Mesendoderm (in vitro differentiated cells): Measurements from ENCODE around the gene TDP1.
"Not testable (repeated sequence)": the region's sequence is repeated elsewhere in the genome, so short reads cannot be mapped to it uniquely, and the experiment has no call there.

Source experiments
- DNase-seq: peaks from one replicate; pipeline ENCODE4 v3.0.0; 2013
- H2AK5ac ChIP-seq: 2 replicates; pipeline ENCODE4 v1.6.1; 2013; ENCODE audit warnings: low read length, inconsistent platforms
- H2BK120ac ChIP-seq: 2 replicates; pipeline ENCODE4 v1.6.1; 2013; ENCODE audit warnings: low read depth, mild to moderate bottlenecking, low read length, moderate library complexity, mixed read lengths
- H2BK15ac ChIP-seq: replicated peaks from 2 replicates; pipeline ENCODE4 v1.6.1; 2013; ENCODE audit warnings: low read depth, mild to moderate bottlenecking, moderate library complexity
- H2BK5ac ChIP-seq: 2 replicates; pipeline ENCODE4 v1.6.1; 2013; ENCODE audit warnings: low read length, inconsistent platforms
- H3K18ac ChIP-seq: 2 replicates; pipeline ENCODE4 v1.6.1; 2013; ENCODE audit warnings: mild to moderate bottlenecking, low read length, mixed read lengths
- H3K23ac ChIP-seq: one replicate; pipeline ENCODE4 v1.6.1; 2013; ENCODE audit warnings: low read length
- H3K27ac ChIP-seq: 2 replicates; pipeline ENCODE4 v1.5.1; 2013; ENCODE audit warnings: low read depth, mild to moderate bottlenecking, inconsistent platforms, low read length, moderate library complexity
- H3K27me3 ChIP-seq: 2 replicates; pipeline ENCODE4 v1.6.1; 2013; ENCODE audit warnings: low read length, control low read depth, mild to moderate bottlenecking, inconsistent platforms; ENCODE audit not compliant: insufficient read depth, poor library complexity
- H3K36me3 ChIP-seq: 2 replicates; pipeline ENCODE4 v1.6.1; 2013; ENCODE audit warnings: low read length, inconsistent platforms; ENCODE audit not compliant: control insufficient read depth, insufficient read depth
- H3K4ac ChIP-seq: one replicate; pipeline ENCODE4 v1.6.1; 2013; ENCODE audit warnings: low read depth, mild to moderate bottlenecking, low read length, moderate library complexity
- H3K4me1 ChIP-seq: 2 replicates; pipeline ENCODE4 v1.6.1; 2013; ENCODE audit warnings: low read depth, low read length, inconsistent platforms; ENCODE audit not compliant: control insufficient read depth
- H3K4me2 ChIP-seq: 2 replicates; pipeline ENCODE4 v1.6.1; 2013; ENCODE audit warnings: low read length
- H3K4me3 ChIP-seq: 2 replicates; pipeline ENCODE4 v1.5.1; 2013; ENCODE audit warnings: mild to moderate bottlenecking, low read length
- H3K56ac ChIP-seq: one replicate; pipeline ENCODE4 v1.6.1; 2013; ENCODE audit warnings: low read length
- H3K79me1 ChIP-seq: 2 replicates; pipeline ENCODE4 v1.6.1; 2013; ENCODE audit warnings: low read length, inconsistent platforms
- H3K79me2 ChIP-seq: 2 replicates; pipeline ENCODE4 v1.6.1; 2013; ENCODE audit warnings: mild to moderate bottlenecking, low read length; ENCODE audit not compliant: control insufficient read depth, insufficient read depth
- H3K9ac ChIP-seq: 2 replicates; pipeline ENCODE4 v1.6.1; 2013; ENCODE audit warnings: low read length, inconsistent platforms
- H4K5ac ChIP-seq: one replicate; pipeline ENCODE4 v1.6.1; 2013; ENCODE audit warnings: low read length
- H4K8ac ChIP-seq: one replicate; pipeline ENCODE4 v1.6.1; 2013; ENCODE audit warnings: low read depth, mild to moderate bottlenecking, control low read depth, low read length, moderate library complexity
- WGBS: extraction: QIAGEN DNeasy Blood & Tissue Kit; methylation state at CpG from one replicate; pipeline ENCODE4 v1.1.7; 2013; ENCODE audit warnings: low lambda C conversion rate, missing lambda C conversion rate; ENCODE audit not compliant: insufficient coverage; ENCODE audit errors: extremely low coverage; 5-methylcytosine and 5-hydroxymethylcytosine counted together

Gene TDP1

DNA sequence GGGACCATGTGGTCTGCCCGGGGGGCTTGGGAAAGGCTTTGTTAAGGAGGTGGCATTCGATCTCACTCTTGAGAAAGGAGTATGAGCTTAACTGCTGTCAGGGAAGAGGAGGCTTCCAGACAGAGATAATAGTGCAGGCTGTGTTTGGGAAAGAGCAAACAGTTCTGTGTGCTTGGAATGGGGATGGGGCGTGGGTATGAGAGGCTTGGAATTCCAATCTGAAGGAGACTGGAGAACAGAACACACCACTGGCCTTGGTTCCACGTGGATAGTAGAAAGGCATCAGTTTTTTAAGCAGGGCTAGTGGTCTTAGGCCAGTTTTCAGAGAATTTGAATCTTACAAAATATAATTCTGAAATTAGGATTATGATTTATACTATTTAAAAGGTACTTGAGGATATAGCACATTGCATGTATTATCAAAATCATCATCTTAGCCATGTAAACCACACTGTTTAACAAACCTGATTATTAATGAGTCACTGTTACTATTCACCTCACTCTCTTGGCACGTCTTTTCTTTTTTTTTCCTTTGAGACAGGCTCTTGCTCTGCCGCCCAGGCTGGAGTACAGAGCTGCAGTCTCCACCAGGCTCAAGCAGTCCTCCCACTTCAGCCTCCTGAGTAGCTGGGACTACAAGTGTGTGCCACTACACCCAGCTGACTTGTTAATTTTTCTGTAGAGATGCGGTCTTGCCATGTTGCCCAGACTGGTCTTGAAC is 67.6 kb downstream of the TDP1 start:
- Histone ChIP-seq H3K27me3 (no peaks in the 10 kb centered on the region), H2BK5ac (no peak overlapping the region), H4K5ac (no peak overlapping the region), H3K4me3 (no peak overlapping the region), H2BK120ac (no peak overlapping the region), H2AK5ac (no peak overlapping the region), H3K18ac (no peak overlapping the region), H3K79me2 (no peaks in the 10 kb centered on the region), H3K56ac (no peak overlapping the region), H3K27ac (no peak overlapping the region), H3K79me1 (no peaks in the 10 kb centered on the region), H2BK15ac (no peak overlapping the region), H4K8ac (no peak overlapping the region), H3K9ac (no peak overlapping the region), H3K4ac (no peak overlapping the region), H3K23ac (no peak overlapping the region), H3K4me2 (no peak overlapping the region), H3K36me3 (peaks cover 4% of the 10 kb centered on the region), H3K4me1 (no peaks in the 10 kb centered on the region)
- no CpG with 5 or more reads among the region's 7 CpGs for WGBS
- no peak for DNase-seq

DNA sequence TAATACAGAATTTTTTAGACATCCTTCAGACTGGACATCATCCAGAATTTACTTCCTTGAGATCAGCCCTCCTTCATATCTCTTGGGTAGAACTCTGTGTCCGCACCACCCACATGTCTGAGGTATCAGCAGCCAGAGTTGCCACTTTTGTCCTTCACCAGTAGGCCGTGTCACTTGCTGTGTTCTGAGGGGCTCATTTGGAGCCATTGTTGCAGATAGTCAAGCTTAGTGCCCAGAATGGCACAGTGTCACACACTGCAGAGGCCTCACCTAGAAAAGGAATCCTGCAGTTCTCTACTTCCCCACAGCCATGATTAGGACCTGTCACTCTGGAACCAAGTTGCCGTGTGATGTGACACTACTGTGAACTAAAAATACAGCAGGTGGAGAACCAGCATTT is 69.2 kb downstream of the TDP1 start:
- Histone ChIP-seq H3K56ac (no peak overlapping the region), H3K27me3 (no peaks in the 10 kb centered on the region), H2BK15ac (no peak overlapping the region), H3K36me3 (peaks cover 2% of the 10 kb centered on the region), H3K23ac (no peak overlapping the region), H2BK120ac (no peak overlapping the region), H3K79me1 (no peaks in the 10 kb centered on the region), H2AK5ac (no peak overlapping the region), H3K4me3 (no peak overlapping the region), H3K9ac (no peak overlapping the region), H3K18ac (no peak overlapping the region), H4K8ac (no peak overlapping the region), H3K4ac (no peak overlapping the region), H3K4me2 (no peak overlapping the region), H3K4me1 (no peaks in the 10 kb centered on the region), H3K27ac (no peak overlapping the region), H4K5ac (no peak overlapping the region), H3K79me2 (no peaks in the 10 kb centered on the region), H2BK5ac (no peak overlapping the region)
- no CpG with 5 or more reads among the region's 3 CpGs for WGBS
- no peak for DNase-seq

DNA sequence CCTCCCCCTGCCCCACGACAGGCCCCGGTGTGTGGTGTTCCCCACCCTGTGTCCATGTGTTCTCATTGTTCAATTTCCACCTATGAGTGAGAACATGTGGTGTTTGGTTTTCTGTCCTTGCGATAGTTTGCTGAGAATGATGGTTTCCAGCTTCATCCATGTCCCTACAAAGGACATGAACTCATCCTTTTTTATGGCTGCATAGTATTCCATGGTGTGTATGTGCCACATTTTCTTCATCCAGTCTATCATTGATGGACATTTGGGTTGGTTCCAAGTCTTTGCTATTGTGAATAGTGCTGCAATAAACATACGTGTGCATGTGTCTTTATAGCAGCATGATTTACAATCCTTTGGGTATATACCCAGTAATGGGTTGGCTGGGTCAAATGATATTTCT is 70.9 kb downstream of the TDP1 start:
- WGBS = no CpG with 5 or more reads among the region's 4 CpGs
- not testable (repeated sequence) for H2AK5ac ChIP-seq, H4K5ac ChIP-seq, H3K4me3 ChIP-seq, H3K27me3 ChIP-seq, H3K27ac ChIP-seq, H2BK120ac ChIP-seq, H3K18ac ChIP-seq, H3K4me2 ChIP-seq, H3K56ac ChIP-seq, H2BK5ac ChIP-seq, H3K79me1 ChIP-seq, DNase-seq, H3K36me3 ChIP-seq, H3K9ac ChIP-seq, H2BK15ac ChIP-seq, H3K4ac ChIP-seq, H3K79me2 ChIP-seq, H4K8ac ChIP-seq, H3K23ac ChIP-seq, H3K4me1 ChIP-seq

DNA sequence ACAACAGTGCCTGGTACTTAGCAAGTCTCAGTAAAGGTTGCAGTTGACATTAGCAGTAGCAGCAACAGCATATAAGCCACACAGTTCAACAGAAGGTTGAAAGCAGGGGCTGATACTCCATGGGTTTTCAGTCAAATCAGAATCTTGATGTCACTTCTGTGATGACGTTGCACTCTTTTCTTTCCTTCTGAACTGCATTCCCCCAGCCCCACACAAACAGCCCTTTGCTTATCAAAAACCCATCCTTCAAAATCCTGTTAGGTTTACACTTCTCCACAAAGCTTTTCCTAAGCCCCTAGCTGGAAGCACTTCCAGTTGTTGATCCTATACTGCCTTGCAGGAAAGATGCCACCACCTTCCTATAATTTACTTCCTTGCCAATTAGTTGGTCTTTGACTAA is 72.1 kb downstream of the TDP1 start:
- DNase-seq = no peak
- H3K23ac ChIP-seq = no peak overlapping the region

GRCh38 chr14:90034156-90034555 is 78.4 kb downstream of the TDP1 start:
- no CpG with 5 or more reads among the region's 2 CpGs for WGBS
- H3K9ac ChIP-seq = no peak overlapping the region
- H3K79me1 ChIP-seq = no peaks in the 10 kb centered on the region
- no peak overlapping the region for H3K18ac ChIP-seq
- no peak overlapping the region for H3K23ac ChIP-seq
- no peak overlapping the region for H3K56ac ChIP-seq
- no peak overlapping the region for H2BK5ac ChIP-seq
- H3K27ac ChIP-seq = no peak overlapping the region
- no peak overlapping the region for H3K4ac ChIP-seq
- H4K5ac ChIP-seq = no peak overlapping the region
- peaks cover 3% of the 10 kb centered on the region for H3K4me1 ChIP-seq
- no peak overlapping the region for H3K4me3 ChIP-seq
- no peaks in the 10 kb centered on the region for H3K79me2 ChIP-seq
- H2BK120ac ChIP-seq = no peak overlapping the region
- peaks cover 1% of the 10 kb centered on the region for H3K36me3 ChIP-seq
- H2BK15ac ChIP-seq = no peak overlapping the region
- H3K27me3 ChIP-seq = no peaks in the 10 kb centered on the region
- H4K8ac ChIP-seq = no peak overlapping the region
- H3K4me2 ChIP-seq = no peak overlapping the region
- no peak for DNase-seq
- no peak overlapping the region for H2AK5ac ChIP-seq

More for the DNA sequence above, 72.1 kb downstream of the TDP1 start:
- Histone ChIP-seq H3K56ac (no peak overlapping the region), H4K8ac (no peak overlapping the region), H4K5ac (no peak overlapping the region), H3K4me3 (no peak overlapping the region), H3K18ac (no peak overlapping the region), H3K9ac (no peak overlapping the region), H3K36me3 (peaks cover 3% of the 10 kb centered on the region), H3K4me2 (no peak overlapping the region), H2BK5ac (no peak overlapping the region), H3K4me1 (no peaks in the 10 kb centered on the region), H2AK5ac (no peak overlapping the region), H3K27ac (no peak overlapping the region), H3K79me1 (no peaks in the 10 kb centered on the region), H3K79me2 (no peaks in the 10 kb centered on the region), H2BK120ac (no peak overlapping the region), H3K27me3 (no peaks in the 10 kb centered on the region), H3K4ac (no peak overlapping the region), H2BK15ac (no peak overlapping the region)
- WGBS = no CpG with 5 or more reads among the region's 1 CpG
